Stimulated activated CD8-positive, alpha-beta memory T cell treated with anti-CD3 and anti-CD28 coated beads, Interleukin-15, amount 100 ng/mL, for 48 hours (primary cell): Measurements from ENCODE around the gene ZNF562.
"Not testable (repeated sequence)": the region's sequence is repeated elsewhere in the genome, so short reads cannot be mapped to it uniquely, and the experiment has no call there.

Experiments used
- DNase-seq, 2 donors: peaks; one replicate each; pipeline ENCODE4 v3.0.0-alpha.2; 2020; ENCODE audit warnings: low read depth in 2 of 2

Gene ZNF562

DNA sequence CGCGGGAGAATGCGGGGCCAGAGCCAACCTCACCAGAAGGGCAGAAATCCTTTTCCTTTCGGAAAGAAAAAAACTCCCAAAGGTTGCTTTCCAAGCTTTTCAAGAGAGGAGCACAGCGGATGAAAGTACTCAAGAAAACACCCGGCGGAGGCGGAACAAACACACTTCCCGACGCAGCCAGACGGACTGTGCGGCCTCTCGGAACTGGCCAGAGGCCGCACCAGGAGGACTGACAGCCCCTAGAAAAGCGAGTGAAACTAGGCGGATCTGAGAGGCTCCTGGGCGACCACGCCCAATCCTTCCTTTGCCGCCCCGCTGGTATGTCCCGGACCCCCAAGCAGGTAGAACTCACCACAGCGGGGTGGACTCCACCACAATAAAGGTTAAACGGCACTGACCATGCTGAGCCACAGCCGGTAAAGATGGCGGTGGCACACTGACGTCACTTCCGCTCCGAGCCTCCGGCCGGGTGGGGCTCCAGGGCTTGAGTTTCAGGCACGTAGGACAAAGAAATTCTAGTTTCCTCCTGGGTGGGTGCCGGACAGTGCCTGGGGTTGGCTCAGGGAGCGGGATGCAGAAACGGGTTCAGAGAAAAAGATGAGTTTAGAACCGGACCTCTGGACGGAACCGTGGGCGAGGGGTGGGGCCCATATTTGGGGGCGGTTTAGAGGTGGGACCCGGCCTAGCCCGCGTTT lies at the start of gene ZNF562:
Gene ZNF562, minus strand, starts transcription at position 438 of the 695 bp plus-strand sequence. CDS start 14,356 bp downstream, outside the sequence.
- DNase-seq = peak; percentile 71 to 72

DNA sequence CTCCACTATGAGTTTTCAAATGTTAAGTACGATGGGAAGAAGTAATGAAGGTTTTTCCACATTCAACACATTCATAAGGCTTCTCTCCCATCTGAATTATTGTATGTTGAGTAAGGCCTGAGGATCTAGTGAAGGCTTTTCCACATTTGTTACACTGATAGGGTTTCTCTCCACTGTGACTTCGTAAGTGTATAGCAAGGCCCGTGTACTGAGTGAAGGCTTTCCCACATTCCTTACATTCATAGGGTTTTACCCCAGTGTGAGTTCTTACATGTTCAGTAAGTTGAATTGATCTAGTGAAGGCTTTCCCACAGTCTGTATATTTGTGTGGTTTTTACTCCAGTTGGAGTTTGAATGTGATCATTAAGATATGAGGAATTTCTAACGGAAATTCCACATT lies 49.3 kb upstream of the ZNF562 start:
- no peak for DNase-seq

DNA sequence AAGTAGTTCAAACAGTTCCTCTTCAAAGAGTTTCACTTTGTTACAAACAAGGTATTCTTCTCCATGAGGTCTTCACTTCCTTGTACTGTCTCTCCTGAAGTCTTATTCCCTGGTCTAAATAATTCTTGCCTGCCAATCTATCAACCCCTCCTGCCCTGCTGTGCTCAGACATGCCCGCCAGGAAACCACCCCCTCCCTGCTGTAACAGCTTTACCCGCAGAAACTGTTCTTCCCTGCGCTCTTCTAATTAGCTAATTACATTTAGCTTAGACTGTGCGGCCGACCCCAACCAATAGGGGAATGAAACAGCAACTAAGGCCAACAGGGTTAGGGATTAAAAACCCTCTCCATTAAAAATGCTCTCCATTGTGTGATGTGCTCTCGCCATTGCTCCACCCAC lies 47.0 kb upstream of the ZNF562 start:
- DNase-seq = no peak

DNA sequence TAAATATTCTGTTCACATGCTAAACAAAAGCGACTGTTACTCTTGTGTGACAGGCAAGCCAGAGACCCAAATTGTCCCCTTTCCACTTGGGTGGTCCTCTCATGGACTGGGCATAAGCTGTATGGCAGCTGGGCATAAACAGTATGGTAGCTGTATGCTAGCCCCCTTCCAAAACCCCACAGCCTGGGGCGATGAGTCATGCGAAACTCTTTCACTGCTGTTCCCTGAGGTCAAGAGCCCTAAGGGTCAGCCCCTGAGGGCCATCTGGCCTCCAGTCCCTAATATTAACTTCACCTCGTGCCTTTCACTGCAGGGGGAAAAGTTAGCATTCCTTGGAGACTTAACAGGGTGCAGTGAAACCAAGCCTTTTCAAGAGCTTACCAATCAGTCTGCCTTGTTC lies 45.6 kb upstream of the ZNF562 start:
- no peak for DNase-seq

DNA sequence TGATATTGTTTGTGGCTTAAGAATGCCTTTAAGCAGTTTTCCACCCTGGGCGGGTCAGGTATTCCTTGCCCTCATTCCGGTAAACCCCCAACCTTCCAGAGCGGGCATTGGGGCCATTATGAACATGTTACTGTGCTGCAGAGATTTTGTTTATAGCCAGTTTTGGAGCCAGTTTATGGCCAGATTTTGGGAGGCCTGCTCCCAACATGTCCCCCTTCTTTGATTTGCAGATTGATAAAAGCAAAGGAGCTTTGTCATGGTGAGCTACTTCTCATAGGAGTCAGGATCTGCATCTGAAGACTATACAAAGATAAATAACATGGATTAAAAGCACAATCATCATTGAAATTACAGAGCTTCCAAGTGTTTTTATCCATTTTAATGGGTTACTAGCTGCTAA lies 36.9 kb upstream of the ZNF562 start:
- DNase-seq = no peak

DNA sequence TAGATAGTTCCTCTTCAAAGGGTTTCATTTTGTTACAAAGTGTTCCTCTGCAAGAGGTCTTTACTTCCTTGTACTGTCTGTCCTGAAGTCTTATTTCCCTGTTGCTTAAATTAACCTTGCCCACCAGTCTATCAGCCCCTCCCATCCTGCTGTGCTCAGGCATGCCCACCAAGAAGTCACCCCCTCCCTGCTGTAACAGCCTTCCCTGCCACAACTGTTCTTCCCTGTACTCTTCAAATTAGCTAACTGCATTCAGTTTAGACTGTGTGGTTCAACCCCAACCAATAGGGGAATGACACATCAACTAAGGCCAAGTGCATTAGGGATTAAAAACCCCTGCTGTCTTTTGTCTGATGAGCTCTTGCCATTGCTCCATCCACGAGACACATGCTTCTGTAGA lies 34.4 kb upstream of the ZNF562 start:
- no peak for DNase-seq

DNA sequence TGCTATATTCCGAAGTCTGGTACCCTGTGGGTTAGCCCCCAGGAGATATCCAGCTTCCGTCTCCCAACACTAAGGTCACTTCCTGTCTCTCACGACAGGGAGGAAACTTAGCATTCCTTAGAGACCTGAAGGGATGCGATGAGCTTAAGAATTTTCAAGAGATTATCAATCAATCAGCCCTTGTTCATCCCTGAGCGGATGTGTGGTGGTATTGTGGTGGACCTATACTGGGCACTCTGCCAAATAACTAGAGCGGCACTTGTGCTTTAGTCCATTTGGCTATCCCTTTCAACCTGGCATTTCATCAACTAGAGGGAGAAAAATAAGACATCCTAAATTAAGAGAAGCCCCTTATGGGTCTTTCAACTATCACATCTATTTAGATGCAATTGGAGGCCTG lies 30.9 kb upstream of the ZNF562 start:
- DNase-seq = no peak

DNA sequence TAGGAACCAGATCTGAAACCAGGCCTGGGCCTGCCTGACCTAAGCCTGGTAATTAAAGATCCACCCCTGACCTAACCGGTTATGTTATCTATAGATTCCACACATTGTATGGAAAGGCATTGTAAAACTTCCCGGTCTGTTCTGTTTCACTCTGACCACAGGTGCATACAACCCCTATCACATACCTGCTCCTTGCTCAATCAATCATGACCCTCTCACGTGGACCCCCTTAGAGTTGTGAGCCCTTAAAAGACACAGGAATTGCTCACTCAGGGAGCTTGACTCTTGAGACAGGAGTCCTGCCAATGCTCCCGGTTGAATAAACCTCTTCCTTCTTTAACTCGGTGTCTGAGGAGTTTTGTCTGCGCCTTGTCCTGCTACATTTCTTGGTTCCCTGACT lies 27.3 kb upstream of the ZNF562 start:
- no peak for DNase-seq

DNA sequence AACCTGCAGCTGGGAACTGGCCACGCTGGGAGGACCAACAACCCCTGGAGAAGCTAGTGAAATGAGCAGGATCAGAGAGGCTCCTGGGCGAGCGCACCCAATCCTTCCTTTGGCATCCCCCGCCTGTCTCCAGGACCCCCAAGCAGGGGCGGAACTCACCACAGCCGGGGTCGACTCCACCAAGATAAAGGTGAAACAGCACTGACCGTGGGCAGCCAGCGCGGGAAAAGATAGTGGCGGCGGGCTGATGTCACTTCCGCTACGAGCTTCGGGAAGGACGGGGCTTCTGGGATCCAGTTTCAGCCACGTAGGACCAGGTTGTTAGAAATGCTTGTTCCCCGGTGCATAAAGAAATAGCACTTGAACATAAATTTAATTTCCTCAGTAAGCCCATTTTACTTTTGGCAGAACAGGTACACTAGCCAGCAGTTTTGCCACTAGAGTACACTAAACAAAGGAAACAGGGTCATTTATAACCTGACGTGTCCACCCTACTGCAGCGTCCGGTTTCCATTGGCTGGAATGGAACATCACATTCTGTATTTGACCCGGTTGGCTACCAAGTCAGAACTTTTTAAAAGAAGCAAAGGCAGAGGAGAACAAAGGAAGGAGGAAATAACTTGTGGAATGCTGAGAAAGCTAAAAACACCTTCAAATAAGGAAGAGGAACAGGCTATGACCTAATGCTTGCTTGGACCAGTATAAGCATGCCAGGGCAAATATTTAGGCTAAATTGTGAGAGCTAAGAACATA lies 25.5 kb upstream of the ZNF562 start:
- no peak for DNase-seq

DNA sequence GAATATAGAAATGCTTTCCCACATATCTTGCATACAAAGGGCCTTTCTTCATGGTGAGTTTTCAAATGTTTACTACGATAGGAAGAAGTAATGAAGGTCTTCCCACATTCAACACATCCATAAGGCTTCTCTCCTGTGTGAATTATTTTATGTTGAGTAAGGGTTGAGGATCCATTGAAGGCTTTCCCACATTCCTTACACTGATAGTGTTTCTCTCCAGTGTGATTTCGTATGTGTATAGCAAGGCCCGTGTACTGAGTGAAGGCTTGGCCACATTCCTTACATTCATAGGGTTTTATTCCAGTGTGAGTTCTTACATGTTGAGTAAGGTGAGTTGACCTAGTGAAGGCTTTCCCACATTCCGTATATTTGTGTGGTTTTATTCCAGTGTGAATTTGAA lies 15.4 kb upstream of the ZNF562 start:
- DNase-seq = not testable (repeated sequence)

DNA sequence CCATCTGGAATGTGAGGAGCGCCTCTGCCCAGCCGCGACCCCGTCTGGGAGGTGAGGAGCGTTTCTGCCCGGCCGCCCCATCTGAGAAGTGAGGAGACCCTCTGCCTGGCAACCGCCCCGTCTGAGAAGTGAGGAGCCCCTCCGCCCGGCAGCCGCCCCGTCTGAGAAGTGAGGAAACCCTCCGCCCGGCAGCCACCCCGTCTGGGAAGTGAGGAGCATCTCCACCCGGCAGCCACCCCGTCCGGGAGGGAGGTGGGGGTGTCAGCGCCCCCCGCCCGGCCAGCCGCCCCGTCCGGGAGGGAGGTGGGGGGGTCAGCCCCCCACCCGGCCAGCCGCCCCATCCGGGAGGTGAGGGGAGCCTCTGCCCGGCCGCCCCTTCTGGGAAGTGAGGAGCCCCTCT lies 5.1 kb upstream of the ZNF562 start:
- DNase-seq = not testable (repeated sequence)

DNA sequence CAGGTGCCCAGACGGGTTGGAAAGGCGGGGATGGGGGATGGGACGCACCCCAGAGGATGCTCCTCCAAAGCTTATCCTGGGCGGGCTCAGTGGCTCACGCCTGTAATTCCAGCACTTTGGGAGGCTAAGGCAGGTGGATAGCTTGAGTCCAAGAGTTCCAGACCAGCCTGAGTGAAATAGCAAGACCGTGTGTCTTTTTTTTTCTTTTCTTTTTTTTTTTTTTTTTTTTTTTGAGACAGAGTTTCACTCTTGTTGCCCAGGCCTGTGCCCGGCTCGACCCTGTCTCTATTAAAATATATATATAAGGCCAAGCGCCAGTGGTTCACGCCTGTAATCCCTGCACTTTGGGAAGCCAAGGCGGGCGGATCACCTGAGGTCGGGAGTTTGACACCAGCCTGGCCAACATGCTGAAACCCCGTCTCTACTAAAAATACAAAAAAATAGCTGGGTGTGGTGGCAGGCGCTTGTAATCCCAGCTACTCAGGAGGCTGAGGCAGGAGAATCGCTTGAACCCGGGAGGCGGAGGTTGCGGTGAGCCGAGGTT lies 530 bp upstream of the ZNF562 start:
- DNase-seq = not testable (repeated sequence)

DNA sequence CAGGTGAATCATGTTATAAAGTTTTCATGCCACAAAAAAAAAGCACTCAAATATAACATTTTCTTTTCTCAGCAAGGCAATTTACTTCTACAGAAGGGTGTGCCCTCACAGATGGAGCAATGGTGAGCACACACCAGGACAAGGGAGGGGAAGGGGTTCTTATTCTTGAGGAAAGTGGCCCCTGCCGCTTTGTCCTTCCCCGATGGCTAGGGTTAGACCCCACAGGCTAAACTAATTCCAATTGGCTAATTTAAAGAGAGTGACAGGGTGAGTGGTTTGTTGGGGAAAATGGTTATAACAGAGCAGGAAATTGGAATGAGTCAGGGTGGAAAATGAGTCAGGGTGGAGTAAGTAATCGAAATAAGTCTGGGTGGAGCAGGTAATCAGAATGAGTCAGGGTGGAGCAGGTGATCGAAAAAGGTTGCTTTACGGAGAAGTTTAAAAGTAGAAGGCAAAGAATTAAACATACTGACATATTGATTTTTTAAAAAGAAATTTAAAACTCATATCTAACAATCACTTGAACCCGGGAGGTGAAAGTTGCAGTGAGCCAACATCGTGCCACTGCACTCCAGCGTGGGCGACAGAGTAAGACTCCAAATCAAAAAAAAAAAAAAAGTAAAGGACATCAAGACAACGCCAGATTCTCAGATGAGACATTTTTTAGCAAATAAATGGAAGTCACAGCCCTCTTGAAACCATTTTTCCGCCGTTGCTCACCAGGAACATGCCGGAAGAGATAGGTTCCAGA lies 813 bp downstream of the ZNF562 start:
- DNase-seq = peak; percentile 4 to 5

DNA sequence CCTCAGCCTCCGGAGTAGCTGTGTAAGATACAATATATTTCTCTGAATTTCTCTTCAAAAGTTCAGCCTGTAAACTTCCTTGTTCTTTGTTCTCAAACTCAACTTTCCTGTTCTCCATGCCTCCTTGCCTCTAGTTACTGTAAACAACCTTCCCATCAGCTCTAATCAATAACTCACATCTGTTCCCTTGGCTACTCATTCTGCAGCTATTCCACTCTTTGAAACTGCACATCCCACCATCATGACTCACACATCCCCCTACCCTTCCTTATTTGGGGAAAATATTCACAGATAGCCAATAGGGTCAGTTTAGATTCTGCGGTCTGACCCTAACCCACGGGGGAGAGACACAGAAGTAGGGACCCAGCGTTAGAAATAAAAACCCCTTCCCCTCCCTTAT lies 2.0 kb downstream of the ZNF562 start:
- DNase-seq = no peak

DNA sequence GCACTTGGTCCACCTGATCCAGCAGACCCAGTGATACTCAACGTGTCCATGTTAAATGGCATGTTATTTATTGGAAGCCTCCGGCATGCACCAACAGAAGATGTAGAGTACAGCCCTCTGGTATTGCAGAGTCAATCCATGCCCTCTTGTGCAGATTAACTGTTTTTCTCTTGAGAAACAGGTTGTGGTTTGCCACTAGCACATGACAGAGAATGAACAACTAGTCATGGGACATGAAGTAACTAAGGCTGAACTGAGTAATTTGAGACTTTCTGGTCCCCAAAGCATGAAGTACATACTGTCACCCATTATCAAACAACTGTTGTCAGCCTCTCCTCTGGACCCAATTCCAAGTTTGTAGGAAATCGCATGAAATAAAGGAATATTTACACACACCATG lies 3.2 kb downstream of the ZNF562 start:
- no peak for DNase-seq

DNA sequence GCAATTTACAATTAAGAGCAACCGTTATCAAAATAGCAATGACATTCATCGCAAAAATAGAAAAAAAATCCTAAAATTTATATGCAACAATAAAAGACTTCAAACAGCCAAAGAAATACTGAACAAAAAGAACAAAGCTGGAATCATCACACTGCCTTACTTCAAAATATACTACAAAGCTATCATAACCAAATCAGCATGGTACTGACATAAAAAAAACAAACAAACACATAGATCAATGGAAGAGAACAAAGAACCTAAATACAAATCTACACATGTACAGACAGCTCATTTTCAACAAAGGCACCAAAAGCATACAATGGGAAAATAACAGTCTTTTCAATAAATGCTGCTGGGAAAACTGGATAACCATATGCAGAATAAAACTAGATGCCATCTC lies 6.4 kb downstream of the ZNF562 start:
- no peak for DNase-seq

DNA sequence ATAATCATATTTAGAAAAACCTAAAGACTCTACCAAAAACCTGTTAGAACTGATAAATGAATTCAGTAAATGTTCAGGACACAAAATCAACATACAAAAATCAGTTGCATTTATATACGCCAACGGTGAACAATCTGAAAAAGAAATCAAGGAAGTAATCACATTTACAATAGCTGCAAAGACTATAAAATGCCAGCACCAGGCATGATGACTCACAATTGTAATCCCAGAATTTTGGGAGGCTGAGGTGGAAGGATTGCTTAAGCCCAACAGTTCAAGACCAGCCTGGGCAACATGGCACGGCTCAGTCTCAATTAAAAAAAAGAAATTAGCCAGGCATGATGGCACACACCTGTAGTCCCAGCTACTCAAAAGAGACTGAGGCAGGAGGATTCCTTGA lies 7.0 kb downstream of the ZNF562 start:
- DNase-seq = no peak

DNA sequence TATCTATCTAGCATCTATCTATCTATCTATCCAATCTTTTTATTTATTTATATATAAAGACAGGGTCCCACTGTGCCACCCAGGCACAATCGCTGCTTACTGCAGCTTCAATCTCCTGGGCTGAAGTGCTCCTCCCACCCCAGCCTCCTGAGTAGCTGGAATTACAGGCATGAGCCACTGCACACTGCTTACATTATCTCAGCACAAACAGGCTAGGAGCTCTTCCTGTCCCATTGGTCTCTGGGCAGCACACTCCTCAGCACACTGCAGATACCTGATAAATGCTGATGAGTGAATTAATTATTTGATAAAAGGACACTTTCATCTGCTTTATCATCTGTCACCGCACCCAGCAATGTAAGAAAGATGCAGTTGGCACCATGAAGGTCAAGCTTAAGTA lies 16.1 kb downstream of the ZNF562 start:
- DNase-seq = no peak

DNA sequence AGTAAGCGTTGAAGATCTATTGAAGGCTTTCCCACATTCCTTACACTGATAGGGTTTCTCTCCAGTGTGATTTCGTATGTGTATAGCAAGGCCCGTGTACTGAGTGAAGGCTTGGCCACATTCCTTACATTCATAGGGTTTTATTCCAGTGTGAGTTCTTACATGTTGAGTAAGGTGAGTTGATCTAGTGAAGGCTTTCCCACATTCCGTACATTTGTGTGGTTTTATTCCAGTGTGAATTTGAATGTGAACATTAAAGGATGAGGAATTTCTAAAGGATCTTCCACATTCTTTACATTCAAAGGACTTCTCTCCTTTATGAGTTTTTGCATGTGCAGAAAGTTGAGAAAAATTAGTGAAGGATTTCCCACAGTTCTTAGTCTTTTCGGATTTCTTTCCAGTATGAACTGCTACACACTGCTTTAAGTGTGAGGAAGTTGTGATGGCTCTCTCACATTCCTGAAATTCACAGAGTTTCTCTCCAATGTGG lies 21.8 kb downstream of the ZNF562 start:
- DNase-seq = not testable (repeated sequence)

DNA sequence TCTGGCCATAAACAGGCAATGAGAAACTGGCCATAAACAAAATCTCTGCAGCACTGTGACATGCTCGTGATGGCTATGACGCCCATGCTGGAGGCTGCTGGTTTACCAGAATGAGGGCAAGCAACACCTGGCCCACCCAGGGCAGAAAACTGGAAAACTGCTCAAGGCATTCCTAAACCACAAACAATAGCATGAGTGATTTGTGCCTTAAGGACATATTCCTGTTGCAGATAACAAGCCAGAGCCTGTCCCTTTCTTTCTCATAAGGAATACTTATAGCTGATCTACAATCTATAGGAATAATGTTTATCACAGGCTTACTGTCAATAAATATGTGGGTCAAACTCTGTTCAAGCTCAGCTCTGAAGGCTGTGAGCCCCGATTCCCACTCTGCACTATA lies 23.4 kb downstream of the ZNF562 start:
- DNase-seq = not testable (repeated sequence)

DNA sequence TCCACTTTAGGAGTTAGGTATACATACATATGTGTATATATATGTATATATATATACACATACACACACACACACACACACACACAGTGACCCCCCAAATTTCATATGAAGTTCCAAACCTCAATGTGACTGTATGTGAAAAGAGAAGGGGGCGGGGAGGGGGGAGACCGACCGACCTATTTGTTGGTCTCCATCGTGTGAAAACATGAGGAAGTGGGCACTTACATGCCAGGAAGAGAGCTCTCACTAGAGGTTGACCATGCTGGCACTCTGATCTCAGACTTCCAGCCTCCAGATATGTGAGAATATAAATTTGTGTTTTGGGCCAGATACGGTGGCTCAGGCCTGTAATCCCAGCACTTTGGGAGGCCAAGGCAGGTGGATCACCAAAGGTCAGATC lies 24.6 kb downstream of the ZNF562 start:
- no peak for DNase-seq

DNA sequence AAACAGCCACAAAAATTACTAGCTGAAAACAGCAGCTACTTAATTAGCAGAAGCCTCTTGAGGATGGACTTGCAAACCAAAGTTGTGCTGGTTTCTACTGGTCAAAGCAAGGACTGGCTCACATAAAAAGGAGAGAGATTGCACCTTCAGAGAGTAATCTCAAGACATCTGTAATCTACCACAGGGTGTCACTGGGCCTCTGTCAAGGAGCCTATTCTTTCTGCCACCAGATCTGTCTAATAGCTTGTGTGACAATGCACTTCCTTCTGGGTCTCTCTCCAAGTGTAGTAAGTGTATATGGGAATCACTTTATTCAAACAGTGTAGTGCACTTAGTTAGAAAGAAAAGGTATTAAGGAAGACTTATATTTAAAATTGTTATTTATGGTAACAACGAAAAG lies 29.4 kb downstream of the ZNF562 start:
- no peak for DNase-seq
